Fibroblast of the conjunctiva (primary cell): Measurements from ENCODE around the gene RPS14.

Source experiments
- DNase-seq: peaks from one replicate; pipeline ENCODE4 v3.0.0-alpha.2; 2010; ENCODE audit warnings: low read depth

The RPS14 gene

GRCh38 chr5:150399524-150400211 lies 49.9 kb downstream of the RPS14 start:
- DNase-seq = no peak

- no peak for DNase-seq
Observed at GRCh38 chr5:150398722-150399523, 50.6 kb downstream of the RPS14 start.

- no peak for DNase-seq
Observed at GRCh38 chr5:150397782-150398721, 51.5 kb downstream of the RPS14 start.

- DNase-seq = no peak
Observed at GRCh38 chr5:150397146-150397781, 52.3 kb downstream of the RPS14 start.

GRCh38 chr5:150396267-150396666 lies 53.3 kb downstream of the RPS14 start:
- no peak for DNase-seq

GRCh38 chr5:150395688-150395975 lies 53.9 kb downstream of the RPS14 start:
- no peak for DNase-seq

- DNase-seq = no peak
Observed at GRCh38 chr5:150394912-150395687, 54.4 kb downstream of the RPS14 start.

- no peak for DNase-seq
Observed at GRCh38 chr5:150394131-150394530, 55.4 kb downstream of the RPS14 start.

- no peak for DNase-seq
Observed at GRCh38 chr5:150393096-150393645, 56.4 kb downstream of the RPS14 start.

GRCh38 chr5:150392680-150393079 lies 56.9 kb downstream of the RPS14 start:
- no peak for DNase-seq
